B cell (primary cell): ENCODE results near the gene NAT10.

ENCODE experiments used
- CTCF ChIP-seq: fragments of 200-600 bp; IDR thresholded peaks from one replicate; pipeline ENCODE4 v1.8.0; 2022; ENCODE audit warnings: antibody characterized with exemption, mild to moderate bottlenecking
- EZH2 ChIP-seq: IDR thresholded peaks from 2 replicates; pipeline ENCODE4 v1.6.1; 2012; ENCODE audit warnings: borderline replicate concordance, low read depth, mild to moderate bottlenecking, moderate library complexity, low read length; ENCODE audit not compliant: insufficient read depth, poor library complexity, severe bottlenecking

DNA sequence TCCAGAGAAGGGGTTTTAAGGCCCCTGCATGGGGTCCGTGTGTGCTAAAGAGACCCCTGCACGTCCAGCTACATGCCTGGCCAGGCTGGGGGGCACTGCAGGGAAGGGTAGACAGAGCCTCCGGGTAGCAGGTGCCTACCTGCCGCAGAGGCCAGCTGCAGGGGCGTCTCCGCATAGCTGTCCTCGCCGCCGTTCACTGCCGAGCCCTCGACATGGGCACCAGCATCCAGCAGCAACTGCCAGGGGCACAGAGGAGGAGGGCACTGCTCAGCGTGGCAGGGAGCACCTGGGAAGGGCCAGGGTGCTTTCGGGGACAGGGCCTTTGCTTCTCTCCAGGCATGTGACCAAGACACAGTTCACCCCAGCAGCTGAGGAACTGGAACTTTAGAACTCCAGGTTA lies 59.7 kb downstream of the NAT10 start:
- TF ChIP-seq CTCF, result no peak
- TF ChIP-seq EZH2, result no peak
